ENCODE results near the gene USHBP1. TPM values are rescaled to one million over a fixed set of nuclear protein-coding genes. Genes with fewer than 3 reads are reported as not detected.

Gene USHBP1
- total RNA-seq, 1 experiment from 2014 or later: 0.15 TPM

DNA sequence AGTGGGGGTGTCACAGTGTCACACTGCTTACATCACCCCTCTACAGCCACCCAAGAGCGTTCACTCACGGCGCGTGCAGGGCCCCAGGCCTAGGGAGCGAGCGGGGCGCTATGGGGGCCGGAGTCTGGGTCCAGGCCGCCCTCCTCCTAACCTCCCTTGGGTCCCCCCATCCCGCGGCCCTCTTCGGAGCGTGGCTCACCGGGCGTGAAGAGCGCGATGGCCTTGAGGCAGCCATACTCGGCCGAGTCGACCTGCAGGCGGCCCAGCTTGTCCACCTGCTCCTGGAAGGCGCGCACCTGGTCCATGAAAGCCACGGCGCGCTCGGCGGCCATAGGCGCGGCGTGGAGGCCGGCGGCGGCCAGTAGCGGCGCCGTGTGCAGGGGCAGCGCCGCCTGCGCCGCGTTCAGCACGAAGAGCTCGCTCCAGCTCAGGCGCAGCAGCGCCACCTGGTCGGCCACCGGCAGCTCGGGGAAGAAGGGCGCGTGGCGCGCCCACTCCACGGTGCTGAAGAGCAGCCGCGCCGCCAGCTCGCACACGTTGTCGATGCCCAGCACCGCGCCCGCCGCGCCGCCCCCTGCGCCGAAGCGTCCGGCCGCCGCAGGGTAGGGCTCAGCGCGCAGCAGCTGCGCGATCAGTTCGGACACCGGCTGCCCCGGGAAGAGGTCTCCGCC, 29.1 kb downstream of the USHBP1 start:
- H3K9ac ChIP-seq (ENCODE audit: low read length): peak overlapping the region; percentile 94
- peak overlapping the region; percentile 91 to 93 for H3K4me3 ChIP-seq (replicated peaks in 1 of 2; ENCODE audit: low read depth in 1 of 2, low read length in 2 of 2)
- H3K79me2 ChIP-seq (ENCODE audit: insufficient read depth, low read length): peaks cover 55% of the 10 kb centered on the region
- H3K4me1 ChIP-seq (ENCODE audit: control insufficient read depth in 1 of 2, insufficient read depth in 2 of 2, low read length in 2 of 2): peaks cover 13 to 27% of the 10 kb centered on the region in 2 experiments
- no peaks in the 10 kb centered on the region for H3K9me2 ChIP-seq (ENCODE audit: insufficient read depth)
- RAD21 ChIA-PET (ENCODE audit: low non-redundant PET in 1 of 2, low total read pairs in 2 of 2, uncharacterized antibody in 2 of 2, unreplicated experiment in 2 of 2): interaction anchor here in 1 of 2 experiments (1.9 kb wide), 1 partner anchor 9 kb away, joined by 5 read pairs; the partner anchor contains the start of gene OCEL1
- H3K27ac ChIP-seq (ENCODE audit: low read depth, low read length): peak overlapping the region; percentile 100
- POLR2A ChIA-PET: interaction anchor here (0.8 to 3.8 kb wide), 9 partner anchors 9 to 155 kb away, joined by 3 to 29 read pairs (median 4); partner anchors contain the start of genes BABAM1, OCEL1 and USE1
- H2AFZ ChIP-seq (ENCODE audit: low read depth, low read length, poor library complexity, severe bottlenecking): no peak overlapping the region
- CTCF ChIA-PET: interaction anchor here (1.4 kb wide), 1 partner anchor 48 kb away, joined by 3 read pairs; no protein-coding TSS in a partner anchor
- no peaks in the 10 kb centered on the region for H3K9me3 ChIP-seq (ENCODE audit: control insufficient read depth in 1 of 2, insufficient read depth in 1 of 2, low read depth in 1 of 2, low read length in 2 of 2)
- peaks cover 7% of the 10 kb centered on the region; the same call in 1 of the 2 replicates for H4K20me1 ChIP-seq (ENCODE audit: insufficient read depth)
- H3K4me2 ChIP-seq (ENCODE audit: low read length): peak overlapping the region; percentile 98
- H3K27me3 ChIP-seq (ENCODE audit: insufficient read depth, low read length): no peaks in the 10 kb centered on the region
- DNase-seq (ENCODE audit: low read depth, low spot score) (no peak), ATAC-seq (peak; percentile 65)
- peaks cover 14 to 16% of the 10 kb centered on the region in 2 experiments; a peak in 3 of 4 replicates for H3K36me3 ChIP-seq (ENCODE audit: control insufficient read depth in 1 of 2, insufficient read depth in 2 of 2, low read length in 2 of 2)
- intact Hi-C loops (cut with micrococcal nuclease): no loop called here
- BruUV-seq (replicated peaks): no TSS peak
- TF ChIP-seq SIN3A (IDR thresholded peaks at IDR 0.05; ENCODE audit: low read depth): no peak
- TF ChIP-seq, protein P1, sequence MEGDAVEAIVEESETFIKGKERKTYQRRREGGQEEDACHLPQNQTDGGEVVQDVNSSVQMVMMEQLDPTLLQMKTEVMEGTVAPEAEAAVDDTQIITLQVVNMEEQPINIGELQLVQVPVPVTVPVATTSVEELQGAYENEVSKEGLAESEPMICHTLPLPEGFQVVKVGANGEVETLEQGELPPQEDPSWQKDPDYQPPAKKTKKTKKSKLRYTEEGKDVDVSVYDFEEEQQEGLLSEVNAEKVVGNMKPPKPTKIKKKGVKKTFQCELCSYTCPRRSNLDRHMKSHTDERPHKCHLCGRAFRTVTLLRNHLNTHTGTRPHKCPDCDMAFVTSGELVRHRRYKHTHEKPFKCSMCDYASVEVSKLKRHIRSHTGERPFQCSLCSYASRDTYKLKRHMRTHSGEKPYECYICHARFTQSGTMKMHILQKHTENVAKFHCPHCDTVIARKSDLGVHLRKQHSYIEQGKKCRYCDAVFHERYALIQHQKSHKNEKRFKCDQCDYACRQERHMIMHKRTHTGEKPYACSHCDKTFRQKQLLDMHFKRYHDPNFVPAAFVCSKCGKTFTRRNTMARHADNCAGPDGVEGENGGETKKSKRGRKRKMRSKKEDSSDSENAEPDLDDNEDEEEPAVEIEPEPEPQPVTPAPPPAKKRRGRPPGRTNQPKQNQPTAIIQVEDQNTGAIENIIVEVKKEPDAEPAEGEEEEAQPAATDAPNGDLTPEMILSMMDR (IDR thresholded peaks at IDR 0.05 in 2 of 3, conservative IDR thresholded peaks at IDR 0.05 in 1 of 3; ENCODE audit: borderline replicate concordance in 1 of 3, insufficient read depth in 1 of 3, low read depth in 2 of 3, low read length in 2 of 3): peak in 1 of 3 experiments; percentile 21; a peak in 1 of 6 replicates
- no peak for TF ChIP-seq CEBPB (IDR thresholded peaks at IDR 0.05; ENCODE audit: low read depth)
- peak; percentile 13; the same call in 1 of the 2 replicates for TF ChIP-seq POLR2AphosphoS5 (IDR thresholded peaks at IDR 0.05; ENCODE audit: low read depth, low read length)
- no peak for TF ChIP-seq SRF (IDR thresholded peaks at IDR 0.05; ENCODE audit: low read depth)
- no peak for TF ChIP-seq TCF7L2 (IDR thresholded peaks at IDR 0.05; ENCODE audit: borderline replicate concordance, extremely low read depth, insufficient read depth, insufficient read length)
- peak; percentile 88 for TF ChIP-seq ZFX (IDR thresholded peaks at IDR 0.05)
- TF ChIP-seq ATF3 (IDR thresholded peaks at IDR 0.05): no peak
- no peak for TF ChIP-seq SP1 (IDR thresholded peaks at IDR 0.05; ENCODE audit: low read depth)
- TF ChIP-seq POLR2A (IDR thresholded peaks at IDR 0.05; ENCODE audit: borderline replicate concordance, extremely low read depth, insufficient read depth, insufficient read length): peak; percentile 29
- TF ChIP-seq REST (IDR thresholded peaks at IDR 0.05; ENCODE audit: low read depth): no peak
- TF ChIP-seq ZBTB33 (IDR thresholded peaks at IDR 0.05; ENCODE audit: extremely low read depth, insufficient replicate concordance, low read length): no peak
- TF ChIP-seq, protein P2, sequence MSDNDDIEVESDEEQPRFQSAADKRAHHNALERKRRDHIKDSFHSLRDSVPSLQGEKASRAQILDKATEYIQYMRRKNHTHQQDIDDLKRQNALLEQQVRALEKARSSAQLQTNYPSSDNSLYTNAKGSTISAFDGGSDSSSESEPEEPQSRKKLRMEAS (IDR thresholded peaks at IDR 0.05): peak; percentile 72
- TF ChIP-seq EGR1 (IDR thresholded peaks at IDR 0.05; ENCODE audit: low read depth): no peak
- no peak for TF ChIP-seq EZH2phosphoT487 (IDR thresholded peaks at IDR 0.05; ENCODE audit: borderline replicate concordance)
- no peak for TF ChIP-seq ZNF274 (IDR thresholded peaks at IDR 0.05; ENCODE audit: low read depth, low read length)
- no peak for TF ChIP-seq RAD21 (IDR thresholded peaks at IDR 0.05; ENCODE audit: low read depth)
- no peak for TF ChIP-seq CBX3 (IDR thresholded peaks at IDR 0.05; ENCODE audit: low read depth)

Measured in HCT116 (cell line).